Measurements from ENCODE around the gene NAT14. TPM values are rescaled to one million over a fixed set of nuclear protein-coding genes. Genes with fewer than 3 reads are reported as not detected.
"Not testable (repeated sequence)": the region's sequence is repeated elsewhere in the genome, so short reads cannot be mapped to it uniquely, and the experiment has no call there.

NAT14 gene
- total RNA-seq, 1 donor = 18.1 TPM

DNA sequence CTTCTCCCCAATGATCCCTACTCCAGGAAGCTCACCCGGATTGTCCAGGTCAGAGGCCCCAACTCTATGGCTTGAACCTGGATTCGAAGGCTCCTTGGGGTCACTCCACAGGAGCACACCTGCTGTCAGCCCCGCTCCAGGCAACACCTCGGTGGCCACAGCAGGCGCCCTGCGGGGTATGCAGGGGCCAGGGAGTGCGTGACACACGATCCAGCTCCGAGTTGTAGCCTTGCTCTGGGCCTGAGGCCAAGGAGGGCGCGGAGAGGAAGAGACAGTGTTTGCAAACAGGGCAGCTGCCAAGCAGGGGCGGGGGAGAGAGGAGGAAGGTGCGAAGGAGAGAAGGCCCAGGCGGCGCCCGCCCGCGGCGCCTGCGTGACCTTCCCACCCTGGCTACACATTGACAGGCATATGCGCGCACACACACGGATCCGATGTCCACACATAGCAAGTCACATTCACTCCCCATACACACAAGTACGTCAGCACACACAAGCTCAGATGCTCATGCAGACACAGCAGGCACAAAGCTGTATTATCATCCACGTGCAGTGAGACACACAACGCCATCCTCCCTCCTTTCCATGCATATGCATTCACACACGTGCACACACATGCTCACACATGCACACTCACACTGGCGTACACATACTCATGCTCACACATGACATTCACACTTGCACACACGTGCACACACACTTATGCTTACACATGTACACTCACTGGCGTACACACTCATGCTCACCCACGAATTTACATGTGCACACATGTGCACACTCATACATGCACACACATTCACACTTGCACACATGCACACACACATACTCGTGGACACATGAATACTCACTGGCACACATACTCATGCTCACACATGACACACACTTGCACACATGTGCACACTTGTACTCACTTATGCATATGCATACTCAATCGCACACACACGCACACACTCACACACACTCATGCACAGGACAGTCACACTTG lies 41.5 kb downstream of the NAT14 start:
- TF ChIP-seq, protein P1, sequence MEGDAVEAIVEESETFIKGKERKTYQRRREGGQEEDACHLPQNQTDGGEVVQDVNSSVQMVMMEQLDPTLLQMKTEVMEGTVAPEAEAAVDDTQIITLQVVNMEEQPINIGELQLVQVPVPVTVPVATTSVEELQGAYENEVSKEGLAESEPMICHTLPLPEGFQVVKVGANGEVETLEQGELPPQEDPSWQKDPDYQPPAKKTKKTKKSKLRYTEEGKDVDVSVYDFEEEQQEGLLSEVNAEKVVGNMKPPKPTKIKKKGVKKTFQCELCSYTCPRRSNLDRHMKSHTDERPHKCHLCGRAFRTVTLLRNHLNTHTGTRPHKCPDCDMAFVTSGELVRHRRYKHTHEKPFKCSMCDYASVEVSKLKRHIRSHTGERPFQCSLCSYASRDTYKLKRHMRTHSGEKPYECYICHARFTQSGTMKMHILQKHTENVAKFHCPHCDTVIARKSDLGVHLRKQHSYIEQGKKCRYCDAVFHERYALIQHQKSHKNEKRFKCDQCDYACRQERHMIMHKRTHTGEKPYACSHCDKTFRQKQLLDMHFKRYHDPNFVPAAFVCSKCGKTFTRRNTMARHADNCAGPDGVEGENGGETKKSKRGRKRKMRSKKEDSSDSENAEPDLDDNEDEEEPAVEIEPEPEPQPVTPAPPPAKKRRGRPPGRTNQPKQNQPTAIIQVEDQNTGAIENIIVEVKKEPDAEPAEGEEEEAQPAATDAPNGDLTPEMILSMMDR (IDR thresholded peaks at IDR 0.05; ENCODE audit: insufficient read depth, low read depth, low read length) = no peak
- H3K4me3 ChIP-seq (ENCODE audit: low read depth, low read length) = no peak overlapping the region
- peak; percentile 64 for DNase-seq (ENCODE audit: low read depth)

DNA sequence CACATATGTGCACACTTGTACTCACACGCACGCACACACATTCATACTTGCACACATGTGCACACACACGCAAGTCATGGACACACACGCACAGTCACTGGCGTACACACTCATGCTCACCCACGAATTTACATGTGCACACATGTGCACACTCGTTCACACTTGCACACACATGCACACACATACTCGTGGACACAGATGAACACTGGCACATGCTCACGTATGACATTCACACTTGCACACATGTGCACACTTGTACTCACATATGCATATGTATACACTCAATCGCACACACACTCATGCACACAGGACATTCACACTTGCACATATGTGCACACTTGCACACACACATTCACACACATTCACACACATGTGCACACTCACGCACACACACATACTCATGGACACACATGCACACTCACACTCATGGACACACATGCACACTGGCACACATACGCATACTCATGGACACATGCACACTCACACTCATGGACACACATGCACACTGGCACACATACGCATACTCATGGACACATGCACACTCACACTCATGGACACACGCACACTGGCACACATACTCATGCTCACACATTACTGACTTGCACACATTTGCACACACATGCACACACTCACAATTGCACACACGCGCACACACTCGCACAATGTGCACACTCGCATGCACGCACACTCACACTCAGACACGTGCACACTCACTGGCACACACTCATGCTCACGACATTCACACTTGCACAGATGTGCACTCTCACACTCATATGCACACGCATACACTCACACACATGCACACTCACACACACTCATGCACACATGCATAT lies 42.4 kb downstream of the NAT14 start:
- no peak overlapping the region for H3K4me3 ChIP-seq (ENCODE audit: low read depth, low read length)
- DNase-seq (ENCODE audit: low read depth) = no peak
- TF ChIP-seq, protein P1 (IDR thresholded peaks at IDR 0.05; ENCODE audit: insufficient read depth, low read depth, low read length) = no peak

DNA sequence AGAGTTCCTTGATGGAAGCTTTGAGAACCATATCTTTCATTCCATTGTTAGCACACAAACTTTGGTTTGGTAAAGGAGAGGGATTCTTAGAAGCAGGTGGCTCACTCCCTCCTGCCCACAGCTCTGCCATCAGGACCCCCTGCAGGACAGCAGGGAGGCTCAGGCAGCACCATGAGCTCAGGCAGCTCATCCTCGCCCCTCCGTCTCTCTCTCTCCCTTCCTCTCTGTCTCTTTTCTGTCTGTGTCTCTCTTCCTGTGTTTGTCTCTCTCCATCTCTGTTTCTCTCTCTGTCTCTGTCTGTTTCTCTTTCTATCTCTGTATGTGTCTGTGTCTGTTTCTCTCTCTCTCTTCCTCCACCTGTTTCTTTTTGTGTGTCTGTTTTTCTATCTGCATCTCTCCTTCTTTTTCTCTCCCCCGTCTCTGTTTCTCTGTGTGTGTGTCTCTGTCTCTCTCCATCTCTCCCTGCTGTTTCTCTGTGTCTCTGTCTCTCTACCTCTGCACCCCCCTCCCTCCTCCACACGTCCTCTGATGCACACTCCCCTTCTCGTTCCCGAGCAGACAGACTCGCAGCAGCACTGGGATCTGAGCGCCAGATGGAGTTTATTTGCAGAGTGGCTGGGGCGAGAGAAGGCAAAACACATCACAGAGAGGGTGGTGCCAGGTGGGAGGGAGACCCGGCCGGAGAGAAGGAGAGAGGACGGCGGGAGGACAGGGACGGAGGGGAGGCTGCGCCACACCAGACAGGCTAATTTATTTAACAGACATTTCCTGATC lies 43.2 kb downstream of the NAT14 start:
- H3K4me3 ChIP-seq (ENCODE audit: low read depth, low read length) = no peak overlapping the region
- DNase-seq (ENCODE audit: low read depth) = peak; percentile 16
- TF ChIP-seq, protein P1 (IDR thresholded peaks at IDR 0.05; ENCODE audit: insufficient read depth, low read depth, low read length) = no peak

DNA sequence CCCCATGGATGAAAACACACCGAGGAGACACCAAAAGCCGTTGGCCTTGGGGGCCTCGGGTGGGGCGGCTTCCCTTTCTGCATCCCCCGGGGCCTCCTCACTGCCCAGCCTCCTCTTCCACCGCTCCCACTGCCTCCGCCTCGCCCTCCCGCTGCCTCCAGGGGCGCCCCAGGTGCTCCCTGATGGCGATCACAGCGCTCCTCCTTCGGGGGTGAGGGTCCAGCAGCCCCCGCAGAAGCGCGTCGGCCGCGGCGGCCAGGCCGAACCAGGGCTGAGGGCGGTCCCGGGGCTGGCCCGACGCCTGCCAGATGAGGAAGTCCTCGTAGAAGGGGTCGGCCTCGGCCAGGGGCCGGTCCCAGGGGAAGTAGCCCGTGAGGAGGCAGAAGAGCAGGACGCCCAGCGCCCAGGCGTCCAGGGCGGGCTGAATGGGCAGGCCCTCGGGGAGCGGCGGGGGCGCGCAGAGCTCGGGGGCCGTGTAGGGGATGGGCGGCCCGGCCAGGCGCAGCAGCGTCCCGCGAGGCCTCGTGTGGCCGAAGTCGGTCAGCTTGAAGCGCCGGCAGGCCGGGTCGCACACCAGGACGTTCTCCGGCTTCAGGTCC lies 44.7 kb downstream of the NAT14 start:
- no peak overlapping the region for H3K4me3 ChIP-seq (ENCODE audit: low read depth, low read length)
- no peak for DNase-seq (ENCODE audit: low read depth)
- TF ChIP-seq, protein P1 (IDR thresholded peaks at IDR 0.05; ENCODE audit: insufficient read depth, low read depth, low read length) = no peak

DNA sequence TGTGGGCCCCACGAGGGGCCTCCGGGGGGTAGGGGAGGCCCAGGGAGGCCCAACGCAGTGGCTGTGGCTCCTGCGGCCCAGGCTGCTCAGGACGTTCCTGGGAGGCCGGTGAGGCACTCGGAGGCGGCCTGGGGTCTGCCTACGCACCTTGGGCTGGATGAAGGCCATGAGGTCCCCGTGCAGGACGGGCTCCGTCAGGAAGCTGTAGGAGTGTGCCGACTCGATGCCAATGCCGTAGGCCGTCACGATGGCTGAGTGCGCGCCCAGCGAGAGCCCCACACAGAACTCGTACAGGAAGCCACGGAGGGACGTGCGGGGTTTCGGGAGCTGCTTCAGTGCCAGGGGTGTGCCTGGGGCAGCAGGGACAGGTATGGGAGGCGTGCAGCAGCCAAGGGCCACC lies 46.0 kb downstream of the NAT14 start:
- H3K4me3 ChIP-seq (ENCODE audit: low read depth, low read length) = no peak overlapping the region
- TF ChIP-seq, protein P1 (IDR thresholded peaks at IDR 0.05; ENCODE audit: insufficient read depth, low read depth, low read length) = no peak
- no peak for DNase-seq (ENCODE audit: low read depth)

DNA sequence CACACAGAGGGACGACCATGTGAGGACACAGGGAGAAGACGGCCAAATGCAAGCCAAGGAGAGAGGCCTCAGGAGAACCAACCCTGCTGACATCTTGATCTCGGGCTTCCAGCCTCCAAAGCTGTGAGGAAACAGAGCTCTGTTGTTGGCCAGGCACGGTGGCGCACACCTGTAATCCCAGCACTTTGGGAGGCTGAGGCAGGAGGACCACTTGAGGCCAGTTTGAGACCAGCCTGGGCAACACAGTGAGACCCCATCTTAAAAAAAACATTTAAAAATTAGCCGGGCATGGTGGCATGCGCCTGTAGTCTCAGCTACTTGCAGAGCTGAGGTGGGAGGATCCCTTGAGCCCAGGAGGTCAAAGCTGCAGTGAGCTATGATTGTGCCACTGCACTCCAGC lies 49.3 kb downstream of the NAT14 start:
- not testable (repeated sequence) for H3K4me3 ChIP-seq (ENCODE audit: low read depth, low read length); DNase-seq (ENCODE audit: low read depth)

Measured in fibroblast of villous mesenchyme (primary cell).